Measurements from ENCODE around the gene CCR6. TPM values are rescaled to one million over a fixed set of nuclear protein-coding genes. Genes with fewer than 3 reads are reported as not detected.

The CCR6 gene
- total and polyA plus RNA-seq, 2 donors (not counting 1 experiment from before 2014, with no cell fraction given): not detected

DNA sequence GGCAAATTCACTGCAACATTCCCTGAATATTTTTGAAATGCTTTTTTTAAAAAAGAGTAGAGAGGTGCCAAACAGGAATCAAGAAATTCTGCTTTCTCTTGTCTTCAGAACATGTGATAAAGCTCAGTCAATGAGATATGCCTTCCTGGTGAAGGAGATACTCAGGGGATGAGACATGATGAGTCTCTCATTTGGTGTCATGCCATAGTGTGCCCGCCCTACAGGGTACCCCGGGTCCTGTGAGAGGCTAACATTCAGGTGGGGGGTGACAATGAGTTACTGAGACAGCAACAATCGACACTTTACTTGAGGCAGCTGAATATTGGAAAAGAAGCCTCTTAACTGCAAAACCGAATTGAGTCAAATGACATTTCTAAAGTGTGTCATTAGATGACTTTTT lies 6.7 kb downstream of the CCR6 start:
- H3K4me2 ChIP-seq (ENCODE audit: extremely low read depth, insufficient read depth, low read length): no peak overlapping the region
- no peaks in the 10 kb centered on the region for H3K79me2 ChIP-seq (ENCODE audit: control insufficient read depth, insufficient read depth, low read length)
- no peaks in the 10 kb centered on the region for H4K20me1 ChIP-seq (ENCODE audit: control insufficient read depth, extremely low read depth, insufficient read depth, low read length)
- no peaks in the 10 kb centered on the region for H3K9me3 ChIP-seq (ENCODE audit: control insufficient read depth, insufficient read depth, low read depth, low read length)
- no peak overlapping the region for H2AFZ ChIP-seq (ENCODE audit: low read length)
- no peaks in the 10 kb centered on the region for H3K36me3 ChIP-seq (ENCODE audit: control insufficient read depth, insufficient read depth, low read length)
- DNase-seq (ENCODE audit: low read depth in 2 of 2): no peak
- no peaks in the 10 kb centered on the region for H3K4me1 ChIP-seq (ENCODE audit: control insufficient read depth, extremely low read depth, insufficient read depth, low read length)
- H3K27me3 ChIP-seq (ENCODE audit: control insufficient read depth, insufficient read depth, low read length): no peaks in the 10 kb centered on the region
- H3K9ac ChIP-seq (ENCODE audit: insufficient read depth, low read length): no peak overlapping the region
- no peak overlapping the region for H3K4me3 ChIP-seq (replicated peaks in 1 of 4; ENCODE audit: control extremely low read depth in 1 of 4, insufficient read depth in 1 of 4, low read depth in 3 of 4, low read length in 4 of 4)
- no peak overlapping the region for H3K27ac ChIP-seq (ENCODE audit: insufficient read depth, low read length)
- no peak for TF ChIP-seq EZH2 (IDR thresholded peaks at IDR 0.05; ENCODE audit: low read length, missing control alignments)

DNA sequence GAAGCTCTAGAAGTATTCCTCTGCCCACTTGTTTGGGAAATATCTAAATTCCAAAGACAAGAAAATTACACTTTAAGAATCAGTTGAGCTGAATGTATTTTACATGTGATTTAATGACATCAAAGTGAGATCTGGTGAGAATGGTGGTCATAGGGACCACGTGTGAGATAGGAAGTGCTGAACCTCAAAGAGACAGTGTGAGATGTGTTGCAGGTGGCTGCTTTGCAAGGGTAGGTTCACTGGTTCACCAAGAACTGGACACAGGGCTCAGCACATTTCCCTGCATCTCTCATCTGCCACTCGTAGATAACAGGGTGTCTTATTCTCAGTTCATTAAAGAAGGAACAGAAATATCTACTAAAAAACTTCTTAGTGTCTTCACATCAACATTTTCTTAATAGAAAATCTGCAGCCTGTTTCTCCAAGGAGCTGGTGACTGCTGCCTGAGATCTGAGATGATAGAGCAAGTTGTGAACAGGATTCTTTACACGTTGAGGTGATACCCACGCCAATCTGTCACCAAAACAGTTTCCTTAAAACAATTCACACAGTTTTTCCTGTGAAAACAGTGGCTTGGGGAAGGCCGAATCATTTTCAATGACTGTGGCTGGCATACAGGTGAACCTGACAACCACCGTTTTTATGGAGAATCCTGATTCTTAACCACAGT lies 7.2 kb downstream of the CCR6 start:
- H3K4me3 ChIP-seq (replicated peaks in 1 of 4; ENCODE audit: control extremely low read depth in 1 of 4, insufficient read depth in 1 of 4, low read depth in 3 of 4, low read length in 4 of 4): no peak overlapping the region
- no peaks in the 10 kb centered on the region for H4K20me1 ChIP-seq (ENCODE audit: control insufficient read depth, extremely low read depth, insufficient read depth, low read length)
- H3K4me2 ChIP-seq (ENCODE audit: extremely low read depth, insufficient read depth, low read length): no peak overlapping the region

DNA sequence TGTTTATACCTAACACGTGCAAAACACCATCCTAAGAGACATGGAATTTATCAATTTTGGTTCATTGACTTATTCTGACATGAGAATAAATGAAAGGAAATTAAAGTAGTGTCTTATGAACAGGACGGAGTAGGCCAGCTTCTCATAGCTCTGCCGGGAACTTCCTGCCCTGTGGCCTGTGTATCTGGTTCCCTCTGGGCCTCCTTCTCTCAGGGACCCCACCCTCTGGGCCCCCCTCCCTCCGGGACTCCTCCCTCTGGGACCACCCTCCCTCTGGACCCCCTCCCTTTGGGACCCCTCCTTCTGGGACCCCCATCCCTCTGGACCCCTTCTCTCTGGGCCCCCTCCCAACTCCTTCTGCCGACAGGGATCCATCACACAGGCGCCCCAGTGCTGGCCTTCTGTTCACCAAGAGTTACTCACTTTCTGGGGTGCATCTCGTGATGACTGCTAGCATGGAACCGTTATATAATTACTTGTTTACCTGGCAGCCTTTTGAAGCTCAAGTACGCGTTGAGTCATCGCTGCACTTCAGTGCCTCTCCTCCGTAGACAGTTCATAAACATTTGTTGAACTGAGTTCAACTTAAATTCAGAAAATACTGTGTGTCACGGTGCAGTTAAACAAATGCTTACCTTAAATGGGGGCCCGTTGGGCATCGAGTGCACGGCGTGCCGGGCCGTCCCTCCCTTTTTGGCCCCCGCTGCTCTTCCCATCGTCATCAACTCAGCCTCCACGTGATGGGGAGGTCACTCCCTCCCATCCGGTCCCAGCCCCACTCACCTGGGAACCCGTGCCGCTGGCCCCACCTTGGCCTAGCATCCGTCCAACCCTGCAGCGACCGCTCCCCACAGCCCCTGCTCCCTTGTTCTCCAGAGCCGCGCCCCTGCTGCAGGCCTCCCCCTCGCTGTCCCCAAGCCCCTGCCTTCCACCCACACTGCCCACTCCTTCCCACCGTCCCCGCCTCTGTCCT lies 8.1 kb downstream of the CCR6 start:
- H3K9me3 ChIP-seq (ENCODE audit: control insufficient read depth, insufficient read depth, low read depth, low read length): no peaks in the 10 kb centered on the region
- TF ChIP-seq, protein P1, sequence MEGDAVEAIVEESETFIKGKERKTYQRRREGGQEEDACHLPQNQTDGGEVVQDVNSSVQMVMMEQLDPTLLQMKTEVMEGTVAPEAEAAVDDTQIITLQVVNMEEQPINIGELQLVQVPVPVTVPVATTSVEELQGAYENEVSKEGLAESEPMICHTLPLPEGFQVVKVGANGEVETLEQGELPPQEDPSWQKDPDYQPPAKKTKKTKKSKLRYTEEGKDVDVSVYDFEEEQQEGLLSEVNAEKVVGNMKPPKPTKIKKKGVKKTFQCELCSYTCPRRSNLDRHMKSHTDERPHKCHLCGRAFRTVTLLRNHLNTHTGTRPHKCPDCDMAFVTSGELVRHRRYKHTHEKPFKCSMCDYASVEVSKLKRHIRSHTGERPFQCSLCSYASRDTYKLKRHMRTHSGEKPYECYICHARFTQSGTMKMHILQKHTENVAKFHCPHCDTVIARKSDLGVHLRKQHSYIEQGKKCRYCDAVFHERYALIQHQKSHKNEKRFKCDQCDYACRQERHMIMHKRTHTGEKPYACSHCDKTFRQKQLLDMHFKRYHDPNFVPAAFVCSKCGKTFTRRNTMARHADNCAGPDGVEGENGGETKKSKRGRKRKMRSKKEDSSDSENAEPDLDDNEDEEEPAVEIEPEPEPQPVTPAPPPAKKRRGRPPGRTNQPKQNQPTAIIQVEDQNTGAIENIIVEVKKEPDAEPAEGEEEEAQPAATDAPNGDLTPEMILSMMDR (conservative IDR thresholded peaks at IDR 0.05 in 1 of 2, IDR thresholded peaks at IDR 0.05 in 1 of 2; ENCODE audit: low read depth in 1 of 2, low read length in 2 of 2): no peak
- TF ChIP-seq EZH2 (IDR thresholded peaks at IDR 0.05; ENCODE audit: low read length, missing control alignments): no peak

More for the DNA sequence above, 7.2 kb downstream of the CCR6 start:
- Histone ChIP-seq H3K4me1 (ENCODE audit: control insufficient read depth, extremely low read depth, insufficient read depth, low read length) (no peaks in the 10 kb centered on the region), H3K27me3 (ENCODE audit: control insufficient read depth, insufficient read depth, low read length) (no peaks in the 10 kb centered on the region), H3K36me3 (ENCODE audit: control insufficient read depth, insufficient read depth, low read length) (no peaks in the 10 kb centered on the region), H3K9ac (ENCODE audit: insufficient read depth, low read length) (no peak overlapping the region), H3K9me3 (ENCODE audit: control insufficient read depth, insufficient read depth, low read depth, low read length) (no peaks in the 10 kb centered on the region), H3K27ac (ENCODE audit: insufficient read depth, low read length) (no peak overlapping the region), H2AFZ (ENCODE audit: low read length) (no peak overlapping the region), H3K79me2 (ENCODE audit: control insufficient read depth, insufficient read depth, low read length) (no peaks in the 10 kb centered on the region)
- DNase-seq (ENCODE audit: low read depth in 2 of 2): no peak
- no peak for TF ChIP-seq EZH2 (IDR thresholded peaks at IDR 0.05; ENCODE audit: low read length, missing control alignments)
- TF ChIP-seq, protein P1 (conservative IDR thresholded peaks at IDR 0.05 in 1 of 2, IDR thresholded peaks at IDR 0.05 in 1 of 2; ENCODE audit: low read depth in 1 of 2, low read length in 2 of 2): no peak

More for the DNA sequence above, 8.1 kb downstream of the CCR6 start:
- Histone ChIP-seq H3K4me1 (ENCODE audit: control insufficient read depth, extremely low read depth, insufficient read depth, low read length) (no peaks in the 10 kb centered on the region), H3K4me3 (replicated peaks in 1 of 4; ENCODE audit: control extremely low read depth in 1 of 4, insufficient read depth in 1 of 4, low read depth in 3 of 4, low read length in 4 of 4) (no peak overlapping the region), H3K36me3 (ENCODE audit: control insufficient read depth, insufficient read depth, low read length) (no peaks in the 10 kb centered on the region), H4K20me1 (ENCODE audit: control insufficient read depth, extremely low read depth, insufficient read depth, low read length) (no peaks in the 10 kb centered on the region), H3K9ac (ENCODE audit: insufficient read depth, low read length) (no peak overlapping the region), H3K79me2 (ENCODE audit: control insufficient read depth, insufficient read depth, low read length) (no peaks in the 10 kb centered on the region), H3K4me2 (ENCODE audit: extremely low read depth, insufficient read depth, low read length) (no peak overlapping the region), H2AFZ (ENCODE audit: low read length) (no peak overlapping the region), H3K27ac (ENCODE audit: insufficient read depth, low read length) (no peak overlapping the region), H3K27me3 (ENCODE audit: control insufficient read depth, insufficient read depth, low read length) (no peaks in the 10 kb centered on the region)
- no peak for DNase-seq (ENCODE audit: low read depth in 2 of 2)
